ENCODE data around the gene COBL. TPM values are rescaled to one million over a fixed set of nuclear protein-coding genes. Genes with fewer than 3 reads are reported as not detected.

COBL gene
- total RNA-seq, 1 donor from 2014 or later = 1.2 TPM

- H3K27me3 Mint-ChIP-seq (ENCODE audit: low read depth) = no peaks in the 10 kb centered on the region
- H3K4me1 Mint-ChIP-seq = peaks cover 5% of the 10 kb centered on the region
- no peaks in the 10 kb centered on the region for H3K36me3 Mint-ChIP-seq
- TF ChIP-seq CTCF (IDR thresholded peaks at IDR 0.05; ENCODE audit: unreplicated experiment) = no peak
- no peak overlapping the region for H3K27ac Mint-ChIP-seq
- no peak overlapping the region for H3K4me3 Mint-ChIP-seq
- no peak for DNase-seq (ENCODE audit: low spot score in 2 of 2, unreplicated experiment in 2 of 2)
- H3K9me3 Mint-ChIP-seq = no peaks in the 10 kb centered on the region
These were observed 80.0 kb downstream of the COBL start for GRCh38 chr7:51236470-51237132.

- no peak for DNase-seq (ENCODE audit: low spot score in 2 of 2, unreplicated experiment in 2 of 2)
- H3K27ac Mint-ChIP-seq = no peak overlapping the region
- TF ChIP-seq CTCF (IDR thresholded peaks at IDR 0.05; ENCODE audit: unreplicated experiment) = no peak
- H3K27me3 Mint-ChIP-seq (ENCODE audit: low read depth) = no peaks in the 10 kb centered on the region
- no peak overlapping the region for H3K4me3 Mint-ChIP-seq
- peaks cover 5% of the 10 kb centered on the region for H3K4me1 Mint-ChIP-seq
- H3K9me3 Mint-ChIP-seq = no peaks in the 10 kb centered on the region
- no peaks in the 10 kb centered on the region for H3K36me3 Mint-ChIP-seq
These were observed 80.9 kb downstream of the COBL start for GRCh38 chr7:51235593-51236313.

GRCh38 chr7:51234609-51235308 lies 81.8 kb downstream of the COBL start:
- no peak for DNase-seq (ENCODE audit: low spot score in 2 of 2, unreplicated experiment in 2 of 2)
- no peaks in the 10 kb centered on the region for H3K36me3 Mint-ChIP-seq
- peaks cover 5% of the 10 kb centered on the region for H3K4me1 Mint-ChIP-seq
- no peak overlapping the region for H3K27ac Mint-ChIP-seq
- H3K4me3 Mint-ChIP-seq = no peak overlapping the region
- no peak for TF ChIP-seq CTCF (IDR thresholded peaks at IDR 0.05; ENCODE audit: unreplicated experiment)
- H3K27me3 Mint-ChIP-seq (ENCODE audit: low read depth) = no peaks in the 10 kb centered on the region
- no peaks in the 10 kb centered on the region for H3K9me3 Mint-ChIP-seq

- H3K4me1 Mint-ChIP-seq = peaks cover 3% of the 10 kb centered on the region
- no peak for TF ChIP-seq CTCF (IDR thresholded peaks at IDR 0.05; ENCODE audit: unreplicated experiment)
- no peaks in the 10 kb centered on the region for H3K27me3 Mint-ChIP-seq (ENCODE audit: low read depth)
- no peak for DNase-seq (ENCODE audit: low spot score in 2 of 2, unreplicated experiment in 2 of 2)
- no peak overlapping the region for H3K4me3 Mint-ChIP-seq
- H3K36me3 Mint-ChIP-seq = no peaks in the 10 kb centered on the region
- no peak overlapping the region for H3K27ac Mint-ChIP-seq
- no peaks in the 10 kb centered on the region for H3K9me3 Mint-ChIP-seq
These were observed 82.5 kb downstream of the COBL start for GRCh38 chr7:51234139-51234538.

DNA sequence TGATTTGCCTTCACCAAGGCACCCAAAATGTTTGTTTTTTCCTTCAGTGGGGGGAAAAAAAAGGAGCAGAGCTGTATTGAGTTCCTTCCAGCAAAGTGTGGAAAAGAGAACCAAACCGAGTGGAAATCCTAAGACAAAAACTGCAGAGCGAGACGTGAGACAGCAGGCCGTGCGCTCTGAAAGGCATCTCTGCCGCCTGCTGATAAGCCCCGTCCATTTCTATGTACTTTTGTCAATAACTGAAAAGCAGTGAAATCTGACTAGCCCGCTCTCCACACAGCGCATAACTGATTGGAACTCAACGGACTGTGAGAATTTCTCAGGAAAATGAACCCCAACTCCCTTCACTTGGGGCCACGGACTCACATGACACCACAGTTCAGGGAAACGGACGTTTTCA lies 83.2 kb downstream of the COBL start:
- no peak for DNase-seq (ENCODE audit: low spot score in 2 of 2, unreplicated experiment in 2 of 2)
- H3K36me3 Mint-ChIP-seq = no peaks in the 10 kb centered on the region
- no peaks in the 10 kb centered on the region for H3K9me3 Mint-ChIP-seq
- H3K27me3 Mint-ChIP-seq (ENCODE audit: low read depth) = no peaks in the 10 kb centered on the region
- TF ChIP-seq CTCF (IDR thresholded peaks at IDR 0.05; ENCODE audit: unreplicated experiment) = no peak
- H3K4me3 Mint-ChIP-seq = no peak overlapping the region
- no peak overlapping the region for H3K27ac Mint-ChIP-seq
- H3K4me1 Mint-ChIP-seq = peaks cover 4% of the 10 kb centered on the region

Measured in mesothelial cell of epicardium (in vitro differentiated cells).